Measurements from ENCODE around the gene ADAMTS1. TPM values are rescaled to one million over a fixed set of nuclear protein-coding genes. Genes with fewer than 3 reads are reported as not detected.

ADAMTS1 gene
- total RNA-seq, 1 donor from 2014 or later = 1.7 TPM

DNA sequence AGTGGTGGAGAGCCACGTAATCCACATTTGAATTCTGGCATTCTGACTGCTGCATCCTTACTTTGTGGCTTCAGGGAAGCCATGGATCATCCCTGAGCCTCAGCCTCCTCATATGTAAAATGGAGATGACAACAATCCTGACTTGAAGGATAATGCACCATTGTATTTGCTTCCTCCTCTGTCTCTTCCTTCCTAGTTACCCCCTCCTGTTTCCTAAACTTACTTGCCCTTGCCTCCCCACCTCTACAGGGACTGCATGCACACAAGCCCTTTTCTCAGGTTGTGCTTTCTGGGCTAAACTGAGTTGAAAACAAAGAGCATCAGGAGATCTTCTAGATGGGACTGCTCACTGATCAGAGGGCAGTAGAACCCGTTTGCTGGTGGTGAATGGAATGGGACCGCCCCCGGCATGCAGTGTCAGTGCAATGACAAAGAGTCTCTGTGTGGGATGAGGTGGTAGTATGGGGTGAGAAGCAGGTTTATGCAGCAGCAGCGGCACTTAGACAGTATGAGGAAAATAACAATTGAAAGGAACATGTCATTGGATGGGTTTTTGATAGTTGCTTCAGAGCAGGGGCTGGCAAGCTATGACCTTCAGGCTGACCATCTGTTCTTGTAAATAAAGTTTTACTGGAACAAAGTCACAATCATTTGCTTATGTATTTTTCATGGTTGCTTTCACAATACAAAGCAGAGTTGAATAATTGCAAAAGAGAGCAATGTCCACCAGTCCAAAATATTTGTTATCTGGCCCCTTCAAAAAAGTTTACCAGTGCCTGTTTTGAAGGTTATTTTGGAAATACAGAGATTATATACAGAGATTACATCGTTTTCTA lies 6.1 kb upstream of the ADAMTS1 start:
- H3K36me3 Mint-ChIP-seq (ENCODE audit: low read depth) = no peaks in the 10 kb centered on the region
- no peaks in the 10 kb centered on the region for H3K9me3 Mint-ChIP-seq
- H3K4me3 Mint-ChIP-seq = no peak overlapping the region
- H3K4me1 Mint-ChIP-seq = peaks cover 9% of the 10 kb centered on the region
- no peak overlapping the region for H3K27ac Mint-ChIP-seq
- intact Hi-C loops (cut with micrococcal nuclease) = loop anchor here (5.0 kb wide), 1 partner anchor 951 kb away; no protein-coding TSS in a partner anchor
- H3K27me3 Mint-ChIP-seq = peaks cover 22% of the 10 kb centered on the region
- peak; percentile 37 for DNase-seq

DNA sequence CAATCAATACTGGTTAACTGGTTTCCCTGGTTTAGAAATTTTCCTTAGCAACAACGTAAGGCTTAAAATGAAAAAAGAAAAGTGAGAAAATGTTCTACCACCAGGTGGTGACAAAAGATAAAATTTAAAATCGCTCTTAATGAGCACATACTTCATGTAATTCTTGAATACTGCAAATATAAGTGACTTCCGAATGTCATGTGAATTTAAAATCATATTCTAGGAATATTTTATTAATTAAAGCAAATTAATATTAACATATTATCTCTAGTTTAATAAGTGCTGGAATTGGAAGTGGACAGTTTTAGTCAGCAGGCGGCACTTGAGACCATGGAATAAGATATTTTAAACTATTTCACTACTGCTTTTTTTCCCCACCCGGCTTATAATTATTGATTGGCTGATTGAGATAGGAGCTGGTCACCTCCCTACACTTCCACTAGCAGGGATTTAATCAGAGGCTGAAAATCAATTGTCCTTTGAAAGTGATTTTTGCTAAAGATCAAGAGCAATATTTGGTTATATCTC lies 5.0 kb upstream of the ADAMTS1 start:
- no peak overlapping the region for H3K4me3 Mint-ChIP-seq
- DNase-seq = no peak
- no peaks in the 10 kb centered on the region for H3K36me3 Mint-ChIP-seq (ENCODE audit: low read depth)
- H3K4me1 Mint-ChIP-seq = peaks cover 17% of the 10 kb centered on the region
- H3K9me3 Mint-ChIP-seq = no peaks in the 10 kb centered on the region
- intact Hi-C loops (cut with micrococcal nuclease) = loop anchor here (5.0 kb wide), 1 partner anchor 952 kb away; no protein-coding TSS in a partner anchor
- H3K27me3 Mint-ChIP-seq = peaks cover 31% of the 10 kb centered on the region
- H3K27ac Mint-ChIP-seq = no peak overlapping the region

DNA sequence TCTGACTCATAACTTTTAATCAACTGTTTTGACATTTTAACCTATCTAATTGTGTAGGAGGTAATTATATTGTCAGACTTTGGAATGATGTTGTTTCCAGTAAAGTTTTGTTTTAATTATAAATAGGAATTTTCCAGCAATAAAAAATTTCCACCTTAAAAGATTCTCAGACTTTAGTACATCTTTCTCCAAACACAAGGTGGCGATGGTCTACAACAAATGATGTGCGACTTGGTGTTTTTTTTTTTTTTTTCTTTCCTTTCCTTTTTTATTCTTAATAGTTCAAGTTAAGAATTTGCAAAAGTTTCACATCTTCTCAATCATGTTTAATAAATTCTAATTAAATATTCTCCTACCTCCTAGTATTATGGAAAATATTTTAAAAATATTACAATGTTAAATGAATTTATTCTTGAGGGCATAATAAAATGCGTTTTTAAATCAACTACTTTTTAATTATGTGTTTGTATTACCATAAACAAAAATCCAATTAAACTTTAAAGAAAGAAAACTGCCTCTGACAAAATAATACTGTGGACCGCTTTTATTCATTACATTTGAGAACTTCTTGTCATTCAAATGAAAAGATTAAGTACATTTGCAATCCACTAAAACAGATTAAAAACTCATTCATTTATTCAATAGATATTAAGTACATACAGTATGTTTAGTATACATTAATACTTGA lies 4.4 kb upstream of the ADAMTS1 start:
- Mint-ChIP-seq H3K4me3 (no peak overlapping the region), H3K4me1 (peaks cover 17% of the 10 kb centered on the region), H3K36me3 (ENCODE audit: low read depth) (no peaks in the 10 kb centered on the region), H3K9me3 (no peaks in the 10 kb centered on the region), H3K27ac (no peak overlapping the region), H3K27me3 (peaks cover 31% of the 10 kb centered on the region)
- peak; percentile 69 for DNase-seq
- intact Hi-C loops (cut with micrococcal nuclease) = loop anchor here (5.0 kb wide), 4 partner anchors 77 to 953 kb away; partner anchors contain the start of gene ADAMTS5

DNA sequence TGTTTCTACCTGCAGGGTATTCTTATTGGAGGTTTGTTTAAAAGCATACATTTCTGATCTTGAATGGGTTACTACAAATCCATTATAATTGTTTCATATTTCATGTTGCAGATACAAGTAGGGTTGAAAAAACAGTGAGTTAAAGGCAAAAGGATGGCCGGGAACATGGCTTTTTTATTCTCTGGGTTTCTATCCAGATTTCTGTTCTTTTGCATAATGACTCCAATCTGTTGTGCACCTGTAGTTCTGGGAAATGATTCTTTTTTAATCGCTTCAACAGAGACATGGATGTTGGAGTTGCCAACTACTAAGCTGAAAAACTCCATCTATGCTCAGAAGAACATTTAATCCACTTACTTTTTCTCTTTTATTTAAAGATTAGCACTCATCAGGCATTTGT lies 2.7 kb upstream of the ADAMTS1 start:
- intact Hi-C loops (cut with micrococcal nuclease) = loop anchor here (5.0 kb wide), 3 partner anchors 76 to 714 kb away; partner anchors contain the start of gene ADAMTS5
- Mint-ChIP-seq H3K27me3 (peaks cover 43% of the 10 kb centered on the region), H3K27ac (no peak overlapping the region), H3K9me3 (no peaks in the 10 kb centered on the region), H3K36me3 (ENCODE audit: low read depth) (no peaks in the 10 kb centered on the region), H3K4me1 (peaks cover 25% of the 10 kb centered on the region), H3K4me3 (no peak overlapping the region)
- DNase-seq = no peak

DNA sequence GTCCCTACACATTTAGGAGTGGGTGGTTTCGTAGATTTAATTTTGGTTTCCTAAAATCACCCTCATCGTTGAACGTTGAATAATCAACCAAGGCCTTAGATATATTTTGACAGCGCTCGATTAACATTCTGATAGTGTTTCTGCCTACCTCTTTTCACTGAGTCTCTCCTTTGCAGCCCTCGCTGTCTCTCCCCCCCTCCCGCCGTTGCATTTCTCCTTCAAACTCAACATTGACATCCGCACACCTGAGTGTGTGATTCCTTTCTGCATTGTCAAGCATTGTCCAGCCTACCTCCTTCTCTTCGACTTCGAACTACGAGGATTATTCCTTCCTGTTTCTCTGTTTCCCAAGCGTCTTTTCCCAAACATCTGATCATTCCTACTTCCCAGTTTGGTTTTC lies 1.8 kb upstream of the ADAMTS1 start:
- DNase-seq = no peak
- Mint-ChIP-seq H3K36me3 (ENCODE audit: low read depth) (peaks cover 1% of the 10 kb centered on the region), H3K27ac (no peak overlapping the region), H3K27me3 (peaks cover 50% of the 10 kb centered on the region), H3K4me3 (peak overlapping the region; percentile 78), H3K4me1 (peaks cover 27% of the 10 kb centered on the region), H3K9me3 (no peaks in the 10 kb centered on the region)
- intact Hi-C loops (cut with micrococcal nuclease) = loop anchor here (5.0 kb wide), 3 partner anchors 75 to 715 kb away; partner anchors contain the start of gene ADAMTS5

DNA sequence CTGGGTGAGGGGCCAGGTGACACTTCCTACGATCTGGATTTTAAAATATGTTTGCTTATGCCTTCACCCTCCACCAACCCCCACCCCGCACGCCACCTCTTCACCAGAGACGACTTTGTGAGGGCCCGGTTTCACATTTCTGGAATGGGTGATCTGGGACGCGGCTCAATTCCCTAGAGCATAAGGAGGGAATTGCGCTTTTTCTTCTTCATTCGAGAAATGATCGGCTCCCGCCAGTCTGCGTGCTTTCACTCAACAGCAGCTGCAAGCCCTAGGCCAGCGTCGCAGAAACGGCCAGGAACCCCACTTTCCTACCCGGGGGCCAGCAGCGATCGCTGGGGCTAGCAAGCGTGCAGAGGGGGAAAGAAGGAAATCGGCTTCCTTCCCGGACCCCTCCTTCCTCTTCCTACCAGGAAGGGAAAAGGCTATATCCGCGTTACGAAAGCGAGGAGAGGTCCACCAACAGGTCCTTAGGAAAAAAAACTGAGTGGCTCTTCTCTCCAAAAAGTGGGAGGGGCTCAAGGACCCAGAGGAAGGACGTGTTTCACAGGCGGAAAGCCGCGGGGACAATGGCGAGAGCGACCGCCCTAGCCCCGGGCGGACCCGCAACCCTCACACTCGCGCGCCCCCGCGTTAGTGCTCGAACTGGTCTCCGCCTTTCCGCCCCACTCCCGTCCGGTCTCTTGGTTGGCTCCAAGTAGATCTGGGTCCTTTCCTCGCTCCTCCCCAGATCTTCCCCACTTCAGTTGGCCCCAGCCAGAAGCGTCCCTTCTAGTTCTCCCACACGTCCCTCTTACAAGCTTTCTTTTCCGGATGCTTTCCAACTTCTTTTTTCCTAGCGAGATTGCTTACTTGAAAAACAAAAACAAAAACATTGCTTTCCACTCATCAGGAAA lies 1.1 kb upstream of the ADAMTS1 start:
- H3K36me3 Mint-ChIP-seq (ENCODE audit: low read depth) = peaks cover 1% of the 10 kb centered on the region
- peaks cover 27% of the 10 kb centered on the region for H3K4me1 Mint-ChIP-seq
- intact Hi-C loops (cut with micrococcal nuclease) = loop anchor here (5.0 kb wide), 3 partner anchors 74 to 716 kb away; partner anchors contain the start of gene ADAMTS5
- DNase-seq = peak; percentile 70
- peak overlapping the region; percentile 78 for H3K4me3 Mint-ChIP-seq
- H3K9me3 Mint-ChIP-seq = no peaks in the 10 kb centered on the region
- peaks cover 50% of the 10 kb centered on the region for H3K27me3 Mint-ChIP-seq
- no peak overlapping the region for H3K27ac Mint-ChIP-seq

DNA sequence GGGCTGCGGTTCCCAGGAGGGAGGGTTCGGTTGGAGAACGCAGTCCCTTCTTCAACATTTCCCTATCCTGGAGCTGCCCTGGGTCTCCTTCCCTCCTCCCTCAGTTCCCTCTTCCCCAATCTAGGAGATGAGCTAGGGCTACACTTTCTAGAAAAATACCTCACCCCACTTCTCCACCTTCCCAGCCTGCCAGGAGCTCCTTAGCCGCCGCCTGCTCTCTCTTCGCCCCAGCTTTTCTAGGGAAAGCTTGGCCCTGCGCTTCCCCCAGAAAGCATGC lies 488 bp upstream of the ADAMTS1 start:
- DNase-seq = no peak
- peak overlapping the region; percentile 78 for H3K4me3 Mint-ChIP-seq
- peaks cover 1% of the 10 kb centered on the region for H3K36me3 Mint-ChIP-seq (ENCODE audit: low read depth)
- H3K4me1 Mint-ChIP-seq = peaks cover 27% of the 10 kb centered on the region
- no peak overlapping the region for H3K27ac Mint-ChIP-seq
- H3K9me3 Mint-ChIP-seq = no peaks in the 10 kb centered on the region
- intact Hi-C loops (cut with micrococcal nuclease) = loop anchor here (5.0 kb wide), 3 partner anchors 73 to 717 kb away; partner anchors contain the start of gene ADAMTS5
- H3K27me3 Mint-ChIP-seq = peaks cover 52% of the 10 kb centered on the region

DNA sequence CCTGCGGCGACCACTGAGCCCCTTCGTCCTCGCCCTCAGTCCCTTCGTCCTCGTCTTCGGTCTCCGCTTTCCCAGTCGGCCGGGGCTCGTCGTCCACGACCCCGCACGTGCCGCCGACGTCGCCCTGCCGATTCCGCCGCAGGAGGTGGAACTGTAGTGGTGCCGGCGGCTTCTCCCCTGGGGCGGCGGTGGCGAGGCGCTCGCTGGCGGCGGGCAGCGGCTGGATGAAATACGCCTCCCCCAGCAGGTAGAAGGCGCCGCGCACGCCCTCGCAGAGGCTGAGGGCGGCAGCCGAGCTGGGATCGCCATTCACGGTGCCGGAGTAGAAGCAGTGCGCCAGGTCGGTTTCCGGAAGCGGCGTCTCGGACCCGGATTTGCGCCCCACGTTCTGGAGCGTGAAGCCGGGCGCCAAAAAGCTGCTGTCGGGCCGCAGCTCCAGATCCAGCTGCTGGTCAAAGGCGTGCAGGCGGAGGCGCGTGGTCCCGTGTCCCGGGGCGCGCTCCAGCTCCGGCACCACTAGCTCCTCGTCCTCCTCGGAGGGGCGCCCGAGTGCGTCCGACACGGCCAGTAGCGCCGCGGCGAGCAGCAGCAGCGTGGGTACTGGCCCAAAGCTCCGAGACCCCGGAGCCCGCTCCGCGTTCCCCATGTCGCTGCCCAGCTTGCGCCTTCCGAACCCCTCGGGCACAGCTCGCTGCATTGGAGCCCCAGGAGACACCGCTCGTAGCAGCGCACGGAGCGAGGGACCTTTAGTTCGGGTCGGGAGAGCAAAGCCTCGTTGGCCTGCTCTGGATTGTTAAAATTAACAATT lies 747 bp downstream of the ADAMTS1 start:
- peaks cover 36% of the 10 kb centered on the region for H3K4me1 Mint-ChIP-seq
- peak; percentile 73 for DNase-seq

DNA sequence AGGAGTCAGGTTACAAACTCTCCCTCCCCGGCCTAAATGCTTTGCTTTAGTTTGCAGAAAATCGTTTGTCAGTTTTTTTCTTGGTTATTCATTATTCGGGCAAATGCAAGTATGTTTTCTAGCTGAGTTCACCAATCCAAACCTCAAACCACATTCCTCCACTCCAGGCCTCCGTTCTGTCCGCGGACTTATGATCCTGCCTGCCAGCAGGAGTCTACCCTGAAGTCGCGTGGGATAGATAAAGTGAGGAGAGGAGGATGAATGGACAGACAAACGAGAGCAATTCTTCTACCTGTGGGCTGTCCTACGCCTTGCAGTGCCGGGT lies 1.3 kb downstream of the ADAMTS1 start:
- Mint-ChIP-seq H3K4me1 (peaks cover 36% of the 10 kb centered on the region), H3K4me3 (peak overlapping the region; percentile 78), H3K9me3 (no peaks in the 10 kb centered on the region), H3K27ac (peak overlapping the region; percentile 67), H3K36me3 (ENCODE audit: low read depth) (peaks cover 8% of the 10 kb centered on the region), H3K27me3 (peaks cover 58% of the 10 kb centered on the region)
- no peak for DNase-seq
- intact Hi-C loops (cut with micrococcal nuclease) = loop anchor here (1.0 kb wide), 1 partner anchor 9 kb away; no protein-coding TSS in a partner anchor

More for the DNA sequence above, 747 bp downstream of the ADAMTS1 start:
- intact Hi-C loops (cut with micrococcal nuclease) = loop anchor here (1.0 to 5.0 kb wide), 4 partner anchors 9 to 718 kb away; partner anchors contain the start of gene ADAMTS5
- peaks cover 59% of the 10 kb centered on the region for H3K27me3 Mint-ChIP-seq
- H3K4me3 Mint-ChIP-seq = peak overlapping the region; percentile 78
- peaks cover 8% of the 10 kb centered on the region for H3K36me3 Mint-ChIP-seq (ENCODE audit: low read depth)
- peak overlapping the region; percentile 84 for H3K27ac Mint-ChIP-seq
- H3K9me3 Mint-ChIP-seq = no peaks in the 10 kb centered on the region

DNA sequence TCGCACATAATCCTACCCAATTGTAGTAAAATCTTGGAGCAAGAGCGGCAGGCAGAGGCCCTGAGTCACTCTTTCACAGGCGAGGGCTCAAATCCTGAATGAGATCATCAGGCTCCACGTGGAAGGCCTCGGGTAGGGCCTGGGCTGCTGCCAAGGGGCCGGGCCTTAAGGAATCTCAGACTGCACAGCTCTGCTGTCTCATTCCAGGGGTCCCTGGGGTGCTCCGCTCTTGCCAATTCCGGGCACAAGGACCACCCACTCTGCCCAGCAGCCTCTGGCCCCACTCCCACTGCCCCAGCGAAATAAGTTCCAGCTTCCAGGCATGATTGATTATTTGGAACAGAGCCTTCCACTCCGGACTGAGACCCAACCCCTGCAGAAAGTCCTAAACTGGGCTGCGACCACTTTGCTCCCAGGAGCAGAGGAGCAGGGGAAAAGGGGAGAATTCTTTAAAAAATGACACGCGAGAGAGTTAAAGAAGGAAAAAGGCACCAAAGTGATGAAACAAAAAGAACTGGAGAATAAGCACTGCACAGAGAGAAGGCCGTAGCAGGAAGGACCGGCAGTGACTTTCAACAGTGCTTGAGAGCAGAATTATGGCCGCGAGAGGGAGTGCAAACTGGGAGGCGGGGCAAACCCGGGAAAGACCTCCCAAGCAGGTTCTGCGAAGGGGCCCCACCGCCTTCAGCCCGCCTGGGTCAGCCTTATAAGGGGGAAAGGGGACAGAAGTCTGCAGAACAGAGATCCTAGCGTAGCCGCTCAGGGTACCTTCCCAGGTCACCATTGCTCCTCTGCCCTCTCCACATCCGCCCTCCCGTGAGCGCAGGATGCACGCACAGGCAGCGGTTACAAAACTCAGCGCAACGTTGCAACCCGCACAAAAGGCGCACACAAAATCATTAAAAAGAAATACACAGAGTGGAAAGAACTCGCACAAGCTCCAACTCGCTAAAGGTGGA lies 2.0 kb downstream of the ADAMTS1 start:
- intact Hi-C loops (cut with micrococcal nuclease) = no loop called here
- H3K27me3 Mint-ChIP-seq = peaks cover 53% of the 10 kb centered on the region
- peaks cover 9% of the 10 kb centered on the region for H3K36me3 Mint-ChIP-seq (ENCODE audit: low read depth)
- peak overlapping the region; percentile 78 for H3K4me3 Mint-ChIP-seq
- DNase-seq = peak; percentile 83
- H3K4me1 Mint-ChIP-seq = peaks cover 36% of the 10 kb centered on the region
- peak overlapping the region; percentile 67 for H3K27ac Mint-ChIP-seq
- H3K9me3 Mint-ChIP-seq = no peaks in the 10 kb centered on the region

DNA sequence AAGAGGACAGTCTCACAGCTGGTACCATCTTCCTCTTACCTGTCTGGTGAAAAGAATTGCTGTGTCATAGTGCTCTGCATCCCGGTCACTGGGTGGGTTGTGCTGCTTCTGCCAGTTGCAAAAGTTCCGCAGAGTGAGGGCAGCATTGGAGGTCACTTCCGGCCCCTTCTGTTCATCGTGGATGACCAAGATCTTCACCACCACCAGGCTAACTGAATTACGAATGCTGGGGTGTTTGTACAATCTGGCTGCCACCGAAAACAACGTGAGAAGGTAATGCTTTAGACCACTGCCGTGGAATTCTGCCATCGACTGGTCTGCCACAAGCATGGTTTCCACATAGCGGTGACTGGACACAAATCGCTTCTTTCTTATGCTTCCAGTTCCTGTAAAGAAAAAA lies 2.9 kb downstream of the ADAMTS1 start:
- H3K27ac Mint-ChIP-seq = no peak overlapping the region
- H3K9me3 Mint-ChIP-seq = peaks cover 2% of the 10 kb centered on the region
- H3K4me3 Mint-ChIP-seq = peak overlapping the region; percentile 78
- H3K27me3 Mint-ChIP-seq = peaks cover 48% of the 10 kb centered on the region
- DNase-seq = peak; percentile 34
- peaks cover 34% of the 10 kb centered on the region for H3K4me1 Mint-ChIP-seq
- intact Hi-C loops (cut with micrococcal nuclease) = no loop called here
- H3K36me3 Mint-ChIP-seq (ENCODE audit: low read depth) = peaks cover 13% of the 10 kb centered on the region

DNA sequence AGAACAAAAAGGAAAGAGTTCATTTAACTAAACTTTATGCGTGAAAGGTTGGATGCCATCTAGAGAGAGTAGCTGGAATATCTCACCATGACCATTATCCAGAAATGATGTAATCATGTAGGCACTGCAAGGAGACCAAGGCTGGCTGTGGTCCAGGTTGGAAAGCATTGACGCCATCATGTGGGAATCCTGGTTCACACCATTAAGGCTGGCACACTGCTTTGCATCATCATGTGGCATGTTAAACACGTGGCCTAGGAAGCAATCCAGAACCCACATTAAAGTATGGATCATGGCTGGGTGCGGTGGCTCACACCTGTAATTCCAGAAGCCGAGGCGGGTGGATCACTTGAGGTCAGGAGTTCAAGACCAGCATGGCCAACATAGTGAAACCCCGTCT lies 4.3 kb downstream of the ADAMTS1 start:
- Mint-ChIP-seq H3K36me3 (ENCODE audit: low read depth) (peaks cover 14% of the 10 kb centered on the region), H3K27me3 (peaks cover 35% of the 10 kb centered on the region), H3K4me3 (peak overlapping the region; percentile 54), H3K27ac (no peak overlapping the region), H3K4me1 (peaks cover 24% of the 10 kb centered on the region), H3K9me3 (peaks cover 3% of the 10 kb centered on the region)
- DNase-seq = no peak
- intact Hi-C loops (cut with micrococcal nuclease) = no loop called here

All from activated CD4-positive, alpha-beta T cell treated with anti-CD3 and anti-CD28 coated beads, Interleukin-2, amount 10 ng/mL, durations not matched to agents 24 days and 14 days (primary cell).